Hypothalamus (tissue), 51 donors: ENCODE results near the gene CNOT1.
"Not testable (repeated sequence)": the region's sequence is repeated elsewhere in the genome, so short reads cannot be mapped to it uniquely, and the experiment has no call there.

ENCODE experiments used
- DNase-seq, 51 donors: peaks; one replicate each; lab custom pipeline; 2025; lab: John Stamatoyannopoulos, UW

Gene CNOT1

DNA sequence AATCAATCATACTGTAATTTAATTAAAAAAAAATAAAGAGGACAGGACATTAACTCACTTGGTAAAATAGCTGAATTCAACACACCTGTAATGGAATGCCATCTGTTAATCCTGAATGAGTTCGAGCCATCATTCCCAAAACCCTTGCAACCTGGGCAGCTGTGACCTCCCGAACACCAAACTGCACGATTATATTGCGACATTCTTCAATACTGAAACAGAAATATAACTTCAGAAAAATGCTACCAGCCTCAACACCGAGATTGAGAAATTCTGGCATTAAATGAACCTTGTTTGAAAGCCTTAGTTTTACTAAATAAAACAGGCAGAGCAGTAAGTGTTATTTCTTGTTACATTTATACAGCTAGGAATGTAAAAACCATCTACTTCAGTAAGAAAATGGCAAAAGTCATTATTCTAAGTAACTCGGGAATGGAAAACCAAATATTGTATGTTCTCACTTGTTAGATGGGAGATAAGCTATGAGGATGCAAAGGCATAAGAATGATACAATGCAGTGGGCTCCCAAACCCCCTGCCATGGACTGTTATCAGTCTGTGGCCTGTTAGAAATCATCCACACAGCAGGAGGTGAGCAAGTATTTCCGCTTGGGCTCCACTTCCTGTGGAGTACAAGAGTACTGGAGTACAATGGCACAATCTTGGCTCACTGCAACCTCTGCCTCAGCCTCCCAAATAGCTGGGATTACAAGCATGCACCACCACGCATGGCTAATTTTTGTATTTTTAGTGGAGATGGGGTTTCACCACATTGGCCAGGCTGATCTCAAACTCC, 46.5 kb downstream of the CNOT1 start:
- no peak for DNase-seq

DNA sequence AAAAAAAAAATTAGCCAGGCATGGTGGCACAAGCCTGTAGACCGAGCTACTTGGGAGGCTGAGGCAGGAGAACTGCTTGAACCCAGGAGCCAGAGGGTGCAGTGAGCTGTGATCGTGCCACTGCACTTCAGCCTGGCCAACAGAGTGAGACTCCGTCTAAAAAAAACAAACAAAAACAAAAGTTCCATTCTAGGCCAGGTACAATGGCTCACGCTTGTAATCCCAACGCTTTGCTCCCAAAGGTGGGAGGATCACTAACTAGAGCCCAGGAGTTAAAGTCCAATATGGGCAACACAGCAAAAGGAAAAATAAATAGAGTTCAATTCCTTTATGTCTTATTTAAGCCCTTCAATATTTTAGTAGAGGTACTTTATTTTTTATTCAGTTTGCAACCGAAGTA, 47.5 kb downstream of the CNOT1 start:
- no peak for DNase-seq

DNA sequence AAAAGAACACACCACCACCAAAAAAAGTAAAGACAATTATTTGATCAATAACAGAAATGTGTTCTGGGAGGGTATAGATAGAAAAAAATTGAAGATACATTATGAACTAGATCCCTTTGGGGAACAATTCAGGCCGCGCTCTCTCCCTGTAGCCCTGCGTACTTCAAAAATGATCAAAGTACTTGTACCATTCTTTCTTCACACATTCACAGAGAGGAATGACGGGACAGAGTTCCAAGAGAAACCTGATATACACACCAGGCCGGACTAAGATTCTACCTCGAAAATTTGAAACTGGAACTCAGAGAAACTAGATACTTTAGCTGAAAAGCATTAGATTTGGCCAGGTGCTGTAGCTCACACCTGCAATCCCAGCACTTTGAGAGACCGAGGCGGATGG, 50.0 kb downstream of the CNOT1 start:
- no peak for DNase-seq

DNA sequence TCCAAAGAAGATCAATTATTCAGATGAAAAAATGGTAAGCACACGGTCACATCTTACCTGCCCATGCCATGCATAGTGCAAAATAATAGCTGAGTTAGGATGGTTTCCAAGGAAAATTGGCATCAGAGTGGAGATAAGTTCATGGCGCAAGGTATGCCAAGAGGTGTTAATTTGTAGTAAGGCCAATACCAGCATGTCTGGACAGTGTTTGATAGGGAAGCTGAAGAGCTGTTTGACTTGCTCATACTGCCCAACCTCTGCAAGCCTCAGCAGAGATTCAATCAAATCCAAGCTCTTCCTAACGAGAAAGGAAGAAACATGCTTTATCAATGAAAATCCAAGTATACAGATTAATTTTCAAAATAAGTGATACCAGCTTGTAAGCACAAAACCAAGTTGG, 51.0 kb downstream of the CNOT1 start:
- no peak for DNase-seq

DNA sequence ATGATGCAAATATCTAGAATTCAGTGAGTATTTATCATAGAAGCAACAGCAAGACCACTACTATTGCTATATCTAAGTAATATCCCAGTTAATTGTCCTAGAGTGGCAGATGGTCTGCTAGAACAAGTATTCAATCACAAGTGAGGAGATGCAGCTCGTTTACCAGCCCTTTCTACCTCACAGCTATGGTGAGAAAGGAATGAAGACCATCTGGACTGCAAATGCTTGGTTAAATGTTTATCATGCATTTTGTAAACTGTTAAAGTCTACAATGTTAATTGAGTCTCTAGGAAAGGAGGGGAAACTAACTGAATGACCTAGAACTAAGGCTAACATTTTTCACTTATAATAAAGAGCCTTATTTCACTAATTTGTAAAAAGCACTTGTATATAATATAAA, 52.5 kb downstream of the CNOT1 start:
- no peak for DNase-seq

DNA sequence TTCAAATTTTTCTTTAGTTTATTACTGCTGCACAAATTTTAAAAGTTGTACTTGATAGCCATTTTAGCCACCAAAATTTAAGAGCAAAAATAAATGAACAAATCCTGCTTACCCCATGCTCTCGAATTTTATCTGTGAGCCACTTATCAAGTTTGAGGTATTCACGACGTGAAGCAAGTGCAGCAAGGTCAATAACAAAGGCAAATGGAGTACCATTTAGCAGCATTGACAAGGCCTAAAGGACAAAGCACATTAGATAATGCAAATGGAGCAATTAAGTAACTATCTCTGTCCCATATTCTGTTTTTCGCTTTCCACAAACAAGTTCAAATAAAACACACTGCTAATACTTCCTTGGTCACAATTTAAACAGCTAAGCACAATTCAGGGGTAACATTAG, 54.7 kb downstream of the CNOT1 start:
- no peak for DNase-seq

DNA sequence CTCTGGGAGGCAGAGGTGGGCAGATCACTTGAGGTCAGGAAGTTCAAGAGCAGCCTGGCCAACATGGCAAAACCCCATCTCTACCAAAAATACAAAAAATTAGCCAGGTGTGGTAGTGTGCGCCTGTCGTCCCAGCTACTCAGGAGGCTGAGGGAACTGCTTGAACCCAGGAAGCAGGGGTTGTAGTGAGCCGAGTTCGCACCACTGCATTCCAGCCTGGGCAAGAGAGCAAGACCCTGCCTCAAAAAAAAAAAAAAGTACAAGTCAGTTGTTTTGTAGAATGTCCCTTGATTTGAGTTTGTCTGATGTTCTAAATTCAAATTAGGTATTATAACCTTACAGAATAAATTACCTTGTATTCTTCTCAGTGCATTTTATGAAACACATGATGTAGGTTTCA, 63.9 kb downstream of the CNOT1 start:
- not testable (repeated sequence) for DNase-seq

DNA sequence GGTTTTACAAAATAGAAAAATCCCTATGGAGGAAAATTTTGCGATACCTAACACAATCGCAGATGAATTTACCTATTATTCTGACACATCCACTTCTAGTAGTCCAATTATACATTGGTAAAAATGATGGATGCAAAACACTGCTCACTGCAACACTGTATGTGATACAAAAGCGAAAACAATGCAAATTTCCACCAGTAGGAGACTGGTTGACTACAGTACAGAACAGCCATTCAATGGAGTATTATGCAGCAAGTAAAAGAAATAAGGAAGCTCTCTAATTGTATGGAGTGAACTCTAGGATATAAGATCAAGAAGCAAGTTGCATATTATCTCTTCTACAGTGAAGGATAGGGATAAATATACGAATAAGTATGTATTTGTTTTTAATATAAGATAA, 65.9 kb downstream of the CNOT1 start:
- no peak for DNase-seq

DNA sequence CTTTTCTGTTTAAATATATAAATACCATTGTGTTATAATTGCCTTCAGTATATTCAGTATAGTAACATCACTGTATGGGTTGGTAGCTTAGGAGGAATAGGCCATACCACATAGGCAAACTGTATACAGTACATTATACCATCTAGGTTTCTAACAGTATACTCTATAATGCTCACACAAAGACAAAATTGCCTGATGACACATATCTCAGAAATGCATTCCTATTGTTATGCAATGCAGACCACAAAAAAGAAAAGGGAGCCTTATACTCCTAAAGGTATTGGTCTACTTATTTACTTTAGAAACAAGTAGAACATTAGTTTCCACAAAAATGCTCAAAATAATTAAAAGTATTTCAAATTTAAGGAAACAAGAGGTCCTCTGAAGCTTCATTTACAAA, 66.4 kb downstream of the CNOT1 start:
- DNase-seq, result no peak

DNA sequence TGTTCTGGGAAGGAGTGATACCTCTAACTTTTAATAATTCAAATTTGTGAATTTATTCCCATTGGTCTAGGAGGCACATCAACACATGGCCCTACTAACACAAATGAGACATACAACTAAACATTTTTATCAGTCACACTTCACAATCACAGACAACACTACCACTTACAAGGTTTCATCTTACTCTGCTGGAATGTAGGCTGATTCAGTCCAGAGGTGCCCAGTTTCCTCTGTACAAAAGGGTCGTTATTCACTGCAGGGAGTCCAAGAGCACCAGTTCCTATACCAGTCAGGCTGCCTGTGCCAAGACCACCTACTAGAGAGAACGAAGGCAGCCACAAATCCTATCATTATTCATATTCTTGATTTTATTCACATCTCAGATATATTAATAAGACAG, 72.9 kb downstream of the CNOT1 start:
- DNase-seq, result no peak

DNA sequence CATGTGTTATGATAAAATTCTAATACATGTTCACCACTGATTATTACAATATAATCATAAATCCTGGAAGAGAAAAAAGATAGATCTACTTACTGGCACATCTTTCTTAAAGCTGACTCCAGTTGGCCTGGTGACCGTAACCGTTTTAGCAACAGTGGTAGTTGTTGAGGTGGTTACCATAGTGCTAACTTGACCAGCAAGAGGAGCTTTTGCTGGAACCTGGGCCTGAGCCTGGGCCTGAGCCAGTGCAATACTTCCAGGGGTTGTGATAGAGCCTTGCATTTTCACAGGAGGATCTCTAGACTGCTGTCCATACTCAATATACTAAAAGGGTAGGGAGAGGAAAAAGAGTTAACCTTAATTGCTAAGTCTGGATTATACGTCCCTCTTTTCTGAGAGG, 78.1 kb downstream of the CNOT1 start:
- DNase-seq, result no peak

DNA sequence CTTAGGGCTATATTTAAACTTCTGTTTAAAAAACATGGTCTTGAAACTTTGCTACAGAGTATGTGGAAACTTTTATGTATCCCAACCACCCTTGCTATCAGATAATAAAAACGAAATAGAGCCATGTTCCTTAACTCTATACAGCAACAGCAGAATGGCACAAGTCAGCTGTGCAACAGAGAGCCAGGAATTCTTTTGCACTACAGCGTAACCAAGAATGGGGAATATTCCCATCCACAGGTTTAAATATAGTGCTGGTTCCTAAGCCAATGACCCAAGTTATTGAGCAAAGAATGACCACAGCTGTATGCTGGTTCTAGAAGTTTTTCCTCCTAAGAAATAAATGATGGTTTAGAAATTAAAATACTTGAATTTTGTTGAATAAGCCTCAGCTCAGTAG, 81.2 kb downstream of the CNOT1 start:
- DNase-seq, result no peak

DNA sequence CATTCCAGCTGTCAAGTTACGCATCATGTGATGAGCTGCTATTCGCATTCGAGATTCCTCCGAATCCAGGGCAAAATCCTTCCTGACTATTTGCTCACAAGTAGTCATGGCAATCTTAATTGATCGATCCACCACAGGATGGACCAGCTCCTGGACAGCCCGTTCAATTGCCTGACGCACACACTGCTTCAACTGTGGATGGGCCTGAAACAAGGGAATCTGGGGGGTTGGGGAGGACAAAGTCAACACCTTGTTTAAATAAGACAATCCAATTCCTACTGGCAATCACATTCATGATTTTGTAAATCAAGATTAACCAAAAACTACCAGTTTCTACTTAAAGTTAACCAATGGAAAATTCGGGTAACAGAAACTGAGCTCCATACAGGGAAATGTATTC, 85.9 kb downstream of the CNOT1 start:
- no peak for DNase-seq

DNA sequence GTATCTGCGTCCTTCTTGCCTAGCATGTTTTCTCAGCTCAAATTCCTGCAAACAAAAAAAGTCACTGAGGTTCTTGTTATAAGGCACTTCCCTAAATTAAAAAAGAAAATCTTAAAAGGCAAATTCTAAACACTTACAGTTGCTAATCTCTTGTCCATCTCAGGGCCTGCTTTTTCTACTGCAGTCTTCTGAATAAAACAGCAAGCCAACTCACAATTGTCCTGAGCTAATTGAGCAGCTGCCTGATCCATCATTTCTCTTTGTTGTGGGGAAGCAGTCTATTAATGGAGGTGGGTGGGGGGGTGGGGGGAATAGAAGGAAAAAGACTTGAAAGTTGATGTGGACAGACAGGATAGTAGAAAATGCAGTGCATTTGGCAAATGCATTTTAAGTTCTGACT, 87.3 kb downstream of the CNOT1 start:
- DNase-seq, result no peak

DNA sequence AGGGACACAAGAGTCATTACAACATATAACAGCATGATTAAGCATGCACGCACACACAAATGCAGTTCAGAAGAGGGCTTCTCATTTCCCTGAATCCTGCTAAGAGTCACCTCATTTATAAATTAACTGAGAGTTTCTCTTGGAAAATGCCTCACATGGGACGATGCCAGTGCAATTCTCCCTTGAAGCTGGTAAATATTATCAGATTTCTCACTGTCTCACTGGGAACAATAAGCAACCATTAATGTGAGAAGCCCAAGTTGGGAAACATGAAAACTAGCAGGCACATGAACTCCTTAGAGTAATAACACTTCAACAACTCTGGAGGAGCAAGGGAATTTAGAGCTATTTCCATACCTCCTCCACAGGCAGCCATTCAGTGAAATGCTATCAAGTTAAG, 87.9 kb downstream of the CNOT1 start:
- no peak for DNase-seq

DNA sequence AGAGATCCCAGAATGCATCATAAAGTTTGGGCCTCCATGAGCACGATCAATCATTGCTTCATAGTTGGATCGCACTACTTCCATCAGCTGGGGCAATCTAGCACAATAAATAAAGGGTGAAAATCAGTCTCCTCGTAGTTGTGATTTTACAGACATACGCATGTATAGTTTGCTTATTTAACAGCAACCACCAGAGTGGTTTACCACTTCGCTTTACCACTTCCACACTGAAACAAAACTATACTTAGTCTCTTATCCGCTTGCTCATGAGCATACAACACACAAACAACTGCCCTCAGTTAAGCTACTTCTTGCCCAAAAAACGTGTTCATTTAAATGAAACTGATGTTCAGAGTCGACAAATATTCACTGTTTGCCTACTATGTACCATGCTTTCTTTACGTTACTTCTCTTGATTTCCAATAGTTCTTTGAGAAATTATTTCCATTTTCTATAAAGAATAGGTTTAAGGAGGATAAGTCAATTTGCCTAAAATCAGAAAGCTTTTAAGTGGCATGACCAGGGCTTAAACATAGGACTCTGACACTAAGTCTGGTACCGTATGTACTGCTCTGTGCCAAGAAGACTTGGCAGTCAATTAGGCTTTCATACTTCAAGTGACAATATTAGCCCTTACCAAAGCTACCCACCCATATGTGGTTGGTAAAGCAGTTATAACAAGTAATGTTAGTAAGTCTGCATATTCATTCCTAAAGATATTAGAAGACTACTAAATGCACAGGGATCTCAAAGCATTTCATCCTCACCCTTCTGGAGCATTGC, 92.3 kb downstream of the CNOT1 start:
- no peak for DNase-seq

DNA sequence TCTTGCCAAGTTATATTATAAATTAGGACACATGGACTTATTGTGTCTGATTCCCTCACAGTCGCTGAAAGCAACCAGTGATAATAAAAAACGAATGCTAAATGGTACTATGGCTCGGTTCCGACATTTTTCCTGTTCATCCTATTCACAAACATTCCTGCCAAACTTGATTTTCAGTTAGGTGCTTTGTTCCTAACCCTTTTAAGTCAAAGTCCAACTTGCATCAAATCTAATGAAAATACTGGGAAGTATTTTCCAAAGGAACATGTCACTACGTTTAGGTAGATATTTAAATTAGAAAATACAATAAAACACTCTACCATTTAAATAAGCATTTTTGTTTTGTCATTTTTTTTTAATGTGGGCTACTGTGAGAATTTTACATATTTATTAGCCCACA, 93.3 kb downstream of the CNOT1 start:
- no peak for DNase-seq

DNA sequence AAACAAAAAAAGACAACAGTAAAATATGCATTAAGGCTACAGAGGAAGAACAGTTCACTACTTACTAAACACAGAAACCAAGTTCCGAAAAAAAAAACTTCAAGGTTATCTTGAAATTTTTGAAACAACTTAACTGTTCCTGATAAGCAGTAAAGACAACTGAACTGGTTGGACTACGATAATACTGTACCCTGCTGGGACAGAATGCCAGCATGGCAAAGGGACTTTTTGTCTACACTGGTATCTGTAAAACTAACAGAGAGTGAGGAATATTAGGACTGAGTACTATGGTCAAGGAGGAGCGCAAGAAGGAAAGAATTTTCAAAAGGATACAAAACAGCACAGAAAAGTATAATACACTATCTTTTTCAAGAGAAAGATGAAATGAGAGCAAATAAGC, 94.5 kb downstream of the CNOT1 start:
- DNase-seq, result no peak

DNA sequence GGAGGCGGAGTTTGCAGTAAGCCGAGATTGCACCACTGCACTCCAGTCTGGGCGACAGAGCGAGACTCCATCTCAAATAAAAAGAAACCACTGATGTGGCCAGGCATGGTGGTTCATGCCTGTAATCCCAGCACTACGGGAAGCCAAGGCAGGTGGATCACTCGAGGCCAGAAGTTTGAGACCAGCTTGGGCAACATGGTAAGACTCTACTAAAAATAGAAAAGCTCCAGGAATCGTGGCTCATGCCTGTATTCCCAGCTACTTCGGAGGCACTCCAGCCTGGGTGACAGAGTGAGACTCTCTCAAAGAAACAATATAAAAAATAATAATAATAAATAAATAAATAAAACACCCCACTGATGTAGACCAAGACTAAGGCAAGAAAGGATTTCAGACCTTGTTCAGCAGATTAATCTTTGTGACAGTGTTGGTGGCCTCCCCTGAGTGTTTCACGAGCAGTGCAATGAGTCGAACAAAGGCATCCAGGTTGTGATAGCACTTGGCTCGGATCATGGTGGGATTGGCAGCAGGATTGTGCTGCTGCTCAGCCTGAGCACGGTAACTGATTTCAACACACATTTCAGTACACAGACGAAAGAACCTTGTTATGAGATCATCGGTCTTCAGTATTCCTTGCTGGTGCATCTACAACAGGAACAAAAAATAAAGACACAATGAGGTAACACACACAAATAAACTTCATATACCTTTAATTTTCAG, 95.7 kb downstream of the CNOT1 start:
- DNase-seq, result no peak

DNA sequence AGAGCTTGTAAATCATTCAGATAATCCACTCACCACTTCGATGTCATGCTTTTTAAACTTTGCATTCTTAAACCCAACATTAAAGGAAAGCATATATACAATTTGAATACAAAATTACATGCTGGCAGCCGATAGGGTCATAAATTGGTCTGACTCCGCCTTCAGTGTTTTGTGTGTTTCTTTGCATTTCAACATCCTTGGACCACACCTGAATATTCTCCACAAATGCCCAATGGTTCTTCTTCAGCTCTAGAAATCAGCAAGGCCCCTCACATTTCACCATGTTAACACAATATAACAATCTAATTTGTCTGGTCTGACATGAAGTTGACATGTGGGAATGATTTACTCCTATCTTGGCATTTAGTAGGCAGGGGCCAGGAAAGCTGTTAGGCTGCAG, 97.2 kb downstream of the CNOT1 start:
- no peak for DNase-seq

DNA sequence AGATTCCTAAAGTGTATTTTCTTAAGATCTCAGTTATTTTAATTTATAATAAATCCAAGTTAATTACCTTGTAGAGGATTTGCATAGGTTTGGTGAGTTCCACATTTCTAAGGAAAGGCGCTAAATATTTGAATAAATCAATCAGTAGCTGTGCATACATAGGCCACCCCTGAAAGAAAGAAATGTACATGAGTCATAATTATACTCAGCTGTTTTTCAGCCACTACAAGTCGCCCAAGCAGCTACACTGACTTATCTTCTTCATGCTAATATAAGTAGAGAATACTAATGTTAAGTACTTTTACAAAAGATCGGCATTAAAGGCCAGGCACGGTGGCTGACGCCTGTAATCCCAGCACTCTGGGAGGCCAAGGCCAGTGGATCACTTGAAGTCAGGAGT, 99.4 kb downstream of the CNOT1 start:
- DNase-seq, result no peak

DNA sequence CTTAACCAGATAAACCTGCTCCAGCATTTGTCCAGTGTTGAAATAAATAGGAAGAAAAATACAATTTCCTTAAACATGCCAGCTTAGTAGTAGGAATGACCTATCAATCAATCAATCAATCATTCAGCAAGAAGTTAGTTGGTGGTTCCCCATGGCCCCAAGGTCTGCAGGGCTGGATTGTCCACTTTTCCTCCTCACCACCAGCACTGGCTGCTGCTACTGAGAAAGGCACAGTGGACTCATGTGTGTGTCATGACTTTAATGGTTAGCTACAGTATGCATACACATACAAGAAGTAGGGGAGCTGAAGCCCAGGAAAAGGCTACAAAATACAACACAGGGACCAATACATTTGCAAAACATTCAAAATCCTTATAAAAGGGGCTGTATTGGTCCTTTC, 109.9 kb downstream of the CNOT1 start:
- no peak for DNase-seq
